ENCODE measurements around the gene CAPZB.

Gene CAPZB

GRCh38 chr1:19363536-19364152 lies 121.7 kb downstream of the CAPZB start:
- no peak for DNase-seq

- DNase-seq: no peak
Observed at GRCh38 chr1:19361611-19362147, 123.7 kb downstream of the CAPZB start.

DNA sequence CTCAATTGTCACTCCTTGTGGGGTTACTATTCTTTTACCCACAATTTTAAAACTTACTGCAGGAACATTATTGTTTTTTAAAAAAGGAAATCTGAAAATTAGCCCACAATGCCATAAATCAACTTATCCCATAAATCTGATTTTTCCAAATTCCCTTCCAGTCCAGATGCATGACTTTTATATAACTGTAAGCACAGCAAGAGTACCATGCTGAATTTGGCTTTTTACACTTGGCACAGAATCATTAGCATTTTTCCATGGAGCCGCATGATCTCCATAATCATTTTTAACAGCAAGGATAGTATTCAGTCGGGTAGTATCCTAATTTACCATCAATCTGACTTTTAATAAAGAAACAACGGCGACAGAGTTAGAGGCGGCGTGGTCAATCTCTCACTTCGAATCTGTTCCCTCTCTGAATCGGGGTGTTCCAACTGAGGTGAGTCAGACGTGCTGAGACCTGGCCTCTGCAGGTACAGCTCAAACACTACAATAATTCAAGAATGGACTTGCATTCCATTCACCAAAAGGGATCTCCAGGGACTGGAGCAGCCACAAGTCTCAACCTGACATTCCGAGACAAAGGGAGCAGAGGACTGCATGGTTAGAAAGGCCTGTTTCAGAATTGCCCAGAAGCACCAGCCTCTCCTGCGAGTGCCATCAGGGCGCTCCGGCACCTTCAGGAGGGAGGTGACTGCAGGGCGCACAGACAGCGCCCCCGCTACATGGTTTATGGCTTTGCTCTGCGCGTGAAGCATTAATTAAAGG lies 124.3 kb downstream of the CAPZB start:
- no peak for DNase-seq

- DNase-seq: no peak
Observed at GRCh38 chr1:19360432-19360831, 124.9 kb downstream of the CAPZB start.

- no peak for DNase-seq
Observed at GRCh38 chr1:19360016-19360415, 125.3 kb downstream of the CAPZB start.

DNA sequence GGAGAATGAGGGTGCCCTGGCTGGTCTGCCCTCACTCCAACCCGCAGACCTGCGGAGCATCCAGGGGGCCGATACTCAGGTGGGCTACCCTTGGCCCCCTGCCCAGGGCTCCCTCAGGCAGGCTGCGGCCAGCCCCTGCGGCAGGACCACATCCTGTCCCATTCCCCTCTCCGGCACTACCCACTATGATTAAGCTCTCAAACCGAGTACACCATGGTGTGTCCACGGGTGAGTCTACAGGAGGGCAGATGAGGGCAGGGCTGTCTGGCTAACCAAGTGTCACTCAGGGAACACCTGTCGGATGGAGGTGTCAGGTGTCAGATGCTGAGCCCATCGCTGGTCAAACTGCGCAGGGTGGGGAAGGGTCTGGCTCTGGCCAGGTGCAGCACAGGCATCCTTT lies 126.0 kb downstream of the CAPZB start:
- DNase-seq: no peak

DNA sequence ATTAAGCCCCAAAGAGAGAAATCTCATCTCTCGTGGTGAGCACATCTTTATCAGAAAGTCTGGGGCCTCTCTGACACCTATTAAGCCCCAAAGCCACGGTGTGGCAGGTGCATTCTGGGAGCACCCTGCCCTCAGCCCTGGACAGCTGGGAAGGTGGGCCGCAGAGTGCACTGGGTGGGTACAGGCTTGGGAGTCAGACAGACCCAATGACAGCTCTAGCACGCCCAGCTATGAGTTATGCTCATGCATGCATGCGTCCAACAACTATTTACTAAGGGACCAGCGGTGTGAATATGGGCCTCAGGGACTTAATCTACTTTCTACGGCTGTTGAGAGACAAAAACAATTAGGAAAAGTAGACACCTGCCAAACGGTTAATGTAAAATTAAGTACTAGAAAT lies 126.6 kb downstream of the CAPZB start:
- DNase-seq: no peak

DNA sequence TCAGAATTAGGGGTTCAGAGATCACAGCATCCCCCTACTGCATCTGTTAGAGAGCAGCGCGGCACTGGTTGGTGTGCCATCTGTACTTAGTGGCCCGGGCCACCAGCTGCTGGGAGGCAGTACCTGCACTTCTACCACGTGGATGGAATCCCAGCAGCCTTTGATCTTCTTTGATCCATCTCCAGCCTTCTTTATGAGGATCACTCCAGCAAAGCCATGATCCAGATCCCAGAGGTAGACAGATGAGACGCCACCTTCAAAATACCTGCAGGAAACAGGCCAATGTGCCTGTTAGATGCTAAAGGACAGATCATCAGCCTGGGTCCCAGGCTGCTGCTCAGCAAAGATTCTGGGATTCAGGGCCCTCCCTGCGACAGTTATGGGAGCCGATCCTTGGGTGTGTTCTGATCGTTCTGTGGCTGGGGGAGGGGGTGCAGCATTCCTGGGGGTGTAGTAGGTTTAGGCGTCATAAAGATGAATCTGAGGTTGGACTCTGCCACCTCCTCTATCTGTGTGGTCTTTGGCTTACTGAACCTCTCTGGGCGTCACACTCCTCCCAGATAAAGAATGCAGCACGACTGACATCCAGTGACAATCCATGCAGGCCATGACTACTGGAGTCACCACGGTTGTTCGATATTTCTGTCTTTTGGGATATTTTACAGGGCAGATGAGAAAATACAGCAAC lies 127.9 kb downstream of the CAPZB start:
- no peak for DNase-seq

DNA sequence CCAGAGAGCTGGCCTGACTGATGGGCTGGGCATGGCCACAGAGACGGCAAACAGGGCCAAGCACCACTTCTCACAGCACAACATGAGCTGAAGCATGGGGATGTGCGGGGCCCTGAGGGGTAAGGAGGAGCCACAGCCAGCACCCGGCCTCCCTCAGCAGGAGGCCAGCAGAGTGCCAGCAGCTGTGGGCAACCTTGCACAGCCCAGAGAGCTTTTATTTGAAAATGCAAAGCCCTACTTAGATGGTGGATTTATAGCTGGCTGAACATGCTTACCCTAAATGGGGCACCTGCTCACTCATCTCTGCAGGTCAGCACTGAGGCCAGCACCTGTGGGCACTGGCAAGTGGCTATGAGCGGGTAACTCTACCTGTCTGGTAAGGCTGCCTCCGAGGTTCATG lies 129.1 kb downstream of the CAPZB start:
- no peak for DNase-seq

DNA sequence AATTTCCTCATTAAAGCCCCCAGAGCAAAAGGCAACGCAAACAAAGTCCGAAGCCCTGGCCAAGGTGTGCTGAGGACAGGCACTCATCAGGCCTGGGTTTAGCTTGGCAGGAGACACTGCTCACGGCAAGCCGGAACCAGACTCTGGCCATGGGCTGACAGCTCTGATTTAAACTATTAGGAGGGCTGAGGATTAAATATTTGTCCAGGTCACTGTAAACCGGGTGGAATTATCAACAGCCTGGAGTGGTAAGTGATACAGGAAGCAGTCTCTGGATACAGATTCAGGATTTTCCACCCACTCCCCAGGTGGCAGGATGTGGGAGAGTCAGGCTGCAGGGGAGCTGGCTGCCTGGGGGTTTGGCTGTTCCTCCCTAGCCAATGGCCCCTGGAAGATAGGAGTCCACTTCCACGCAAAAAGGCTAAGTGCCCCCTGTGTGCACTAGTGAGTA lies 130.8 kb downstream of the CAPZB start:
- no peak for DNase-seq

GRCh38 chr1:19353596-19353995 lies 131.7 kb downstream of the CAPZB start:
- DNase-seq: no peak

DNA sequence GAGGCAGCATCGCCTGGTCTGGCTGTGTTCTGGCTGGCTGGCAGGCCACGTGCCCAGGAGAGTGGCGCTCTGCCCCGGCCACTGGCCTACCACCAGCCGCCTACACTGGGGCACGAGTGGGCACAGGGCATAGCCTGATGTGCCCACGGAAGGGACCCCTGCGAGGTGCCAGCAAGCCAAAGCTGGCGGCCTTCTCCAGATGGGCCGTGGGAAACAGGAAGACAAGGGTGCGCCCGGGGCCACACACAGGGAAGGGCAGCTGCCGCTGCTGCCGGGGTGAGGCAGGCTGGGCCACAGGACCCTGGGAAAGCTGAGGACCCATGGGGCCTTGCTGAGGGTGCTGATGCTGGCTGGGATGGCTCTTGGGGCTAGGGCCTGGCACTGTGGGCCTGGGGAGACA lies 132.5 kb downstream of the CAPZB start:
- DNase-seq: no peak

- DNase-seq: no peak
Observed at GRCh38 chr1:19351873-19352272, 133.5 kb downstream of the CAPZB start.

- no peak for DNase-seq
Observed at GRCh38 chr1:19350566-19350965, 134.8 kb downstream of the CAPZB start.

- no peak for DNase-seq
Observed at GRCh38 chr1:19349999-19350398, 135.3 kb downstream of the CAPZB start.

DNA sequence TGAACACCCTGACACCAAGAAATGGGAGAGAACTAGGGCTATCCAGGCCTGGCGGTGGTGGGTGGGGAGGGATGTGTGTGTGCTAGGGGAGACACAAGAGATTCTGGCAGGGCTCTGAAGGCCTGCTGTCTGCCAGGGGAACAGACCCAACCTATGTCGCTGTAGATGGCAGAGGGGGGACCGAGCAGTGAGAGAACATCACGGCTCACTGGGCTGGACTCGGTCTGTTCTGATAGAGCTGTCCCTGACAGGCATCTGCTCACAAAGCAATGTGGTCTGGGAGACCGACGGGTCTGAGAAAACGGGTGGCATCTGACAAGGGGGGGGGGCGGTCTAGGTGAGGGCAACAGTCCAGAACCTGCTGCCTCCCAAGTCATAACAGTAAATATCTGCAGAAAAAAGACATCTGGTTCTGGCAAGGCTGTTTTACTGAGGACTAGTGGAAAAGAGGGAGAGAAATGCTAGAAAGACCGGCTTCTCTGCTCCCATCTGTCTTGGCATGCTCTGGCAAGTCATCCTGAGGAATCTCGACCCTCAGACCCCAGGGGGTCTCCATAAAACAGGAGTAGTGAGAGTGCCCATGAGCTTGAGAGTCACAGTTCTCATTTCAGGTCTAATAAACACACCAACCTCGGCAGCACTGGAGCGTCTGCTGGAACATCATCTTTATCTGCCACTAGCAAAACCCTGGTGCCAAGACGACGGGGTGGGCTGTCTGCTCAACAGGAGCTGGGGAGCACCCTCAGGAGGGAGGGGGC lies 136.7 kb downstream of the CAPZB start:
- no peak for DNase-seq

DNA sequence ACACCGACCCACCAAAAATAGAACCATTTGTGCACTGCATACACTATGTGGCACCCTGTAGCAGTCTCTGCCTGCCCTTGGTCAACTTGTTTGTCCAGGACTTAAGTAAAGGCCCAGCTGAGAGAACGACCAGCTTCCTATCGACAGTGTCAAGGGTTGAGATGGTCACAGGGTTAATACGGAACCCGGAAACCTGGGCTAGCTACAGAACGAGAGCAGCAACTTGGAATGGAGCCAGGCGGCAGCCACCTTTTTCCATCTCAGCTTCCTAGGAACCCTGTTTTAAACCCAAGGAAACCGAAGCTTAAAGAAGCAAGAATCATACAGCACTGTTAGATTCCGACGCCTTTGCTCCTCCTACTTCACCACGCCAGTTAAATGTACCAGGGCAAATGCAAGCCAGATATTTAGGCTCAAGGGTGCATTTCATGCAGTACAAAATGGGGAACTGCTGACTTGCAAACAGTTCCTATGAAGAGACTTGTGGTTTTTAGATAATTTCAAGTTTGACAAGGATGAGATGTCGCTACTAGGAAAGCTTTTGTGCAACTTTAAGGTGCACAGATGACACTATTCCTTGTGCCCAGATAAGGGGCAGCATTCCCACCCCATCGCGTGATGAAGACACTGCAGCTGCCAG lies 137.7 kb downstream of the CAPZB start:
- DNase-seq: no peak

DNA sequence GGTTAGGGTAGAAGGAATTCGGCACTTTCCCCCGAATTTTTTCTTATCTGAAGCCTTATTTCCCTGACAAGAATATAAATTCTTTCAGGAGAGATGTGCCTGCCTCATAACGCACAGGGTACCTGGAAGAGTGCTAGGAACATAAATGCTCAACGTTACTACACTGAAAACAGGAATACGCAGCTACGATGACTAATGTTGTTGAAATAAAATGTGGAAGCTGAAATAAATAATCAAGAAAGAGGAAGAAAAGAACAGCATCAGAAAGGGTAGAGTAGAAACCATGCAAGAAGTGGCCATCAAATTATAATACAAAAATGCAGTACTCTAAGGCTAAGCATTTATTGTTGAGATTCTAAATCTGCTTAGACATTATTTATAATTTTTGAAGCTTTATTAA lies 139.3 kb downstream of the CAPZB start:
- DNase-seq: no peak

GRCh38 chr1:19345391-19345790 lies 139.9 kb downstream of the CAPZB start:
- no peak for DNase-seq

DNA sequence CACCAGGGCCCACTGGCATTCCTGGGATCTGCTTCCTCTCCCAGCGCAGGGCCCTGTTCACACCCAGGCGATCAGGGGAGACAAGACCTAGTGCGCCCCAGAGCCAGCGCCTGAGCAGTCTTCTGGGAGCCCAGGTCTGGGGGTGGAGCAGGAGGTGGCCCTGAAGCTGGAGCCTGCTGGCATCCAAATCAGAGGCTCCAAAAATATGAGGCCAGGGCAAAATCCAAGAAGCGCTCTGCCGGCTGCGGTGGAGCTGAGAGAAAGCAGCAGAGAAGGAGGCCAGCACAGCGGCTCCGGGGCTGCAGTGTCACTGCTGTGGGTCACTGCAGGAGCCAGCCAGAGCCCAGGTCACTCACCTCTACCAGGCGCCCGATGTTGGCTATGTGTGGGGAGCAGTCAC lies 140.5 kb downstream of the CAPZB start:
- DNase-seq: no peak

GRCh38 chr1:19344372-19344810 lies 140.9 kb downstream of the CAPZB start:
- peak; percentile 25 for DNase-seq

DNA sequence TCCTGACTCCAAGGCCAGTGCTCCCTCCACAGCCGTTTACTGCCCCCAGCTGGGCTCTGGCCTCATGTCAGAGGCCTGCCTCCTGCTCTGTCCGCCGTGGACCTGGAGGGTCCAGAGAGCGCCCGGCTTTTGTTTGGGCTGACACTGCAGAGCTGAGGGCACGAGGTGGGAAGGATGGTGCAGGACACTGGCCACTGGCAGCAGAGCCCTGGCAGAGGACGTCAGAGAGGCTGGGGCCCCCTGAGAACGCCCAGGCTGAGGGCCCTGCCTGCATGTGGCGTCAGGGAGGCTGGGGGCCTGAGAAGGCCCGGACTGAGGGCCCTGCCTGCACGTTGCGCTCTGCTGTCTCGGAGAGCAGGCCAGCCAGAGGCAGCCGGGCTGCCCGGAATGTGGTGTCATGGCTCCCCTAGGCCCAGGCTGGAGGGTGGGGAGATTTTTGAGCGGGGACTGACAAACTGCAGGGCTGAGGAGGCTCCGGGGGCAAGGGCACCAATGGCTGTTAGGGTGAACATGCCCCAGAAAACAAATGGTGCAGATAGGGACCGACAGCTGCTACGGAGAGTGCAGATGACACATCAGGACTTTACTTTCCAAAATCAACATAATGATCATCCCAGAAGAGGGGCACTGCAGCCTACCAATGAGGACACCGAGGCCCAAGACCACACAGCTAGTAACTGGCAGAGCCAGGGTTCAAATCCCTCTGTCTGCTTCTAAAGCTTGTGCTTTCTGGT lies 141.6 kb downstream of the CAPZB start:
- DNase-seq: no peak

Data from activated gamma-delta T cell treated with Interleukin-2 at 50 U/mL for 16 hours (primary cell).